Mesendoderm (in vitro differentiated cells): Measurements from ENCODE around the gene CHST8.

Source experiments
- DNase-seq: peaks from one replicate; pipeline ENCODE4 v3.0.0; 2013
- H2AK5ac ChIP-seq: 2 replicates; pipeline ENCODE4 v1.6.1; 2013; ENCODE audit warnings: low read length, inconsistent platforms
- H2BK120ac ChIP-seq: 2 replicates; pipeline ENCODE4 v1.6.1; 2013; ENCODE audit warnings: low read depth, mild to moderate bottlenecking, low read length, moderate library complexity, mixed read lengths
- H2BK15ac ChIP-seq: replicated peaks from 2 replicates; pipeline ENCODE4 v1.6.1; 2013; ENCODE audit warnings: low read depth, mild to moderate bottlenecking, moderate library complexity
- H2BK5ac ChIP-seq: 2 replicates; pipeline ENCODE4 v1.6.1; 2013; ENCODE audit warnings: low read length, inconsistent platforms
- H3K18ac ChIP-seq: 2 replicates; pipeline ENCODE4 v1.6.1; 2013; ENCODE audit warnings: mild to moderate bottlenecking, low read length, mixed read lengths
- H3K23ac ChIP-seq: one replicate; pipeline ENCODE4 v1.6.1; 2013; ENCODE audit warnings: low read length
- H3K27ac ChIP-seq: 2 replicates; pipeline ENCODE4 v1.5.1; 2013; ENCODE audit warnings: low read depth, mild to moderate bottlenecking, inconsistent platforms, low read length, moderate library complexity
- H3K27me3 ChIP-seq: 2 replicates; pipeline ENCODE4 v1.6.1; 2013; ENCODE audit warnings: low read length, control low read depth, mild to moderate bottlenecking, inconsistent platforms; ENCODE audit not compliant: insufficient read depth, poor library complexity
- H3K36me3 ChIP-seq: 2 replicates; pipeline ENCODE4 v1.6.1; 2013; ENCODE audit warnings: low read length, inconsistent platforms; ENCODE audit not compliant: control insufficient read depth, insufficient read depth
- H3K4ac ChIP-seq: one replicate; pipeline ENCODE4 v1.6.1; 2013; ENCODE audit warnings: low read depth, mild to moderate bottlenecking, low read length, moderate library complexity
- H3K4me1 ChIP-seq: 2 replicates; pipeline ENCODE4 v1.6.1; 2013; ENCODE audit warnings: low read depth, low read length, inconsistent platforms; ENCODE audit not compliant: control insufficient read depth
- H3K4me2 ChIP-seq: 2 replicates; pipeline ENCODE4 v1.6.1; 2013; ENCODE audit warnings: low read length
- H3K4me3 ChIP-seq: 2 replicates; pipeline ENCODE4 v1.5.1; 2013; ENCODE audit warnings: mild to moderate bottlenecking, low read length
- H3K56ac ChIP-seq: one replicate; pipeline ENCODE4 v1.6.1; 2013; ENCODE audit warnings: low read length
- H3K79me1 ChIP-seq: 2 replicates; pipeline ENCODE4 v1.6.1; 2013; ENCODE audit warnings: low read length, inconsistent platforms
- H3K79me2 ChIP-seq: 2 replicates; pipeline ENCODE4 v1.6.1; 2013; ENCODE audit warnings: mild to moderate bottlenecking, low read length; ENCODE audit not compliant: control insufficient read depth, insufficient read depth
- H3K9ac ChIP-seq: 2 replicates; pipeline ENCODE4 v1.6.1; 2013; ENCODE audit warnings: low read length, inconsistent platforms
- H4K5ac ChIP-seq: one replicate; pipeline ENCODE4 v1.6.1; 2013; ENCODE audit warnings: low read length
- H4K8ac ChIP-seq: one replicate; pipeline ENCODE4 v1.6.1; 2013; ENCODE audit warnings: low read depth, mild to moderate bottlenecking, control low read depth, low read length, moderate library complexity
- WGBS: extraction: QIAGEN DNeasy Blood & Tissue Kit; methylation state at CpG from one replicate; pipeline ENCODE4 v1.1.7; 2013; ENCODE audit warnings: low lambda C conversion rate, missing lambda C conversion rate; ENCODE audit not compliant: insufficient coverage; ENCODE audit errors: extremely low coverage; 5-methylcytosine and 5-hydroxymethylcytosine counted together

The CHST8 gene

DNA sequence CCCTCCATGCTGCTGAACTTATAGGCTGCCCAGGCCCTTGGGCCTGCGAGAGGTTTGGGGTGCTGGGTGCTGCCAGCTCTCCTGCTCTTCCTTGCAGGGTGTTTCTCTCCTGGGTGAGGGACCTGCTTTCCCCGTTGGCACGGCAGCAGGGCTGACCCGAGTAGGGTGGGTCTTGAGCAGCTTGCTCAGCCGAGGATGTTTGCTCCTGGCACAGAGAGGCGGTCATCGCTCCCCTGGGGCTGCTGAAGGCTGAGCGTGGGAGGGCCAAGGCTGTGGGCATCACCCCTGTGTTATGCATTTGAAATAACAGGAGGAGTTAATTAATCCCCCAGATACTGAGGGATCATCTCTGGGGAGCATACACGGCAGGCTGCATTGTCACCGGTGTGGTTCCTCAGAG, 180.2 kb downstream of the CHST8 start:
- Histone ChIP-seq H3K56ac (no peak overlapping the region), H3K4me1 (peaks cover 4% of the 10 kb centered on the region), H3K18ac (no peak overlapping the region), H3K27me3 (no peaks in the 10 kb centered on the region), H3K79me1 (peaks cover 31% of the 10 kb centered on the region), H3K4me2 (no peak overlapping the region), H3K4ac (no peak overlapping the region), H2BK15ac (no peak overlapping the region), H3K9ac (no peak overlapping the region), H4K8ac (no peak overlapping the region), H2BK120ac (no peak overlapping the region), H3K23ac (no peak overlapping the region), H4K5ac (no peak overlapping the region), H3K36me3 (peaks cover 3% of the 10 kb centered on the region), H3K27ac (no peak overlapping the region), H2BK5ac (no peak overlapping the region), H2AK5ac (no peak overlapping the region), H3K79me2 (peaks cover 20% of the 10 kb centered on the region), H3K4me3 (no peak overlapping the region)
- no CpG with 5 or more reads among the region's 10 CpGs for WGBS
- no peak for DNase-seq

DNA sequence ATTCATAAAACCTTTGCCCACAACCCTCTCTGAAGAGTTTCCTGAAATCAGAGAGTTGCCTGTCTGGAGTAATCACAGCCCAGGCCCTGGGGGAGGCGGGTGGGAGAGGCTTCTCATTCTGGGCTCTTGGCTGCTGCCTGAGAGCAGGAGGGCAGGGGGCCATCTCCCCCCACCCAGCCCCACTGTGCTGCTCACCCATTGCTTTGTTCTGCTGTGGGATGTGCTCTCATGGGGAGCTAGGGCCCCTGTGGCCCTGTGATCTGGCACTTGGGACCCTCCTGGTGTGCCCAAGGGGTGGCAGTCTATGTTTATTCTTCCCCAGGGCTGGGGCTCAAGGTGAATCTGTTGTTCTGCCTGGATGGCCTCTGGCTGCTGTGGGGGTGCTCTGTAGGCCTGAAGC, 181.0 kb downstream of the CHST8 start:
- Histone ChIP-seq H3K27ac (no peak overlapping the region), H3K4me3 (no peak overlapping the region), H3K56ac (no peak overlapping the region), H2BK15ac (no peak overlapping the region), H3K4ac (no peak overlapping the region), H3K79me2 (peaks cover 20% of the 10 kb centered on the region), H3K36me3 (peaks cover 3% of the 10 kb centered on the region), H2BK120ac (no peak overlapping the region), H3K18ac (no peak overlapping the region), H4K8ac (no peak overlapping the region), H3K79me1 (peaks cover 31% of the 10 kb centered on the region), H3K4me1 (peaks cover 4% of the 10 kb centered on the region), H3K27me3 (no peaks in the 10 kb centered on the region), H3K23ac (no peak overlapping the region), H4K5ac (no peak overlapping the region), H2BK5ac (no peak overlapping the region), H3K4me2 (no peak overlapping the region), H2AK5ac (no peak overlapping the region), H3K9ac (no peak overlapping the region)
- no peak for DNase-seq
- no CpG with 5 or more reads among the region's 1 CpG for WGBS

- no peak for DNase-seq
- Histone ChIP-seq H3K27me3 (no peaks in the 10 kb centered on the region), H2BK15ac (no peak overlapping the region), H3K23ac (no peak overlapping the region), H2AK5ac (no peak overlapping the region), H2BK120ac (no peak overlapping the region), H3K4me2 (no peak overlapping the region), H4K5ac (no peak overlapping the region), H3K56ac (no peak overlapping the region), H3K79me1 (peaks cover 32% of the 10 kb centered on the region), H3K36me3 (peaks cover 7% of the 10 kb centered on the region), H3K18ac (no peak overlapping the region), H3K9ac (no peak overlapping the region), H3K27ac (no peak overlapping the region), H3K79me2 (peaks cover 20% of the 10 kb centered on the region), H3K4me1 (peaks cover 4% of the 10 kb centered on the region), H2BK5ac (no peak overlapping the region), H3K4ac (no peak overlapping the region), H4K8ac (no peak overlapping the region), H3K4me3 (no peak overlapping the region)
- no CpG with 5 or more reads among the region's 9 CpGs for WGBS
These were observed 181.6 kb downstream of the CHST8 start for GRCh38 chr19:33803383-33803782.

- Histone ChIP-seq H3K18ac (no peak overlapping the region), H2BK120ac (no peak overlapping the region), H2BK5ac (no peak overlapping the region), H3K36me3 (peaks cover 7% of the 10 kb centered on the region), H3K23ac (no peak overlapping the region), H3K4me1 (peaks cover 4% of the 10 kb centered on the region), H3K27ac (no peak overlapping the region), H3K4me2 (no peak overlapping the region), H2BK15ac (no peak overlapping the region), H4K5ac (no peak overlapping the region), H3K27me3 (no peaks in the 10 kb centered on the region), H3K79me2 (peaks cover 17% of the 10 kb centered on the region), H3K4ac (no peak overlapping the region), H4K8ac (no peak overlapping the region), H3K79me1 (peaks cover 32% of the 10 kb centered on the region), H2AK5ac (no peak overlapping the region), H3K9ac (no peak overlapping the region), H3K56ac (no peak overlapping the region), H3K4me3 (no peak overlapping the region)
- WGBS = no CpG with 5 or more reads among the region's 10 CpGs
- DNase-seq = no peak
These were observed 182.5 kb downstream of the CHST8 start for GRCh38 chr19:33804021-33804799.

DNA sequence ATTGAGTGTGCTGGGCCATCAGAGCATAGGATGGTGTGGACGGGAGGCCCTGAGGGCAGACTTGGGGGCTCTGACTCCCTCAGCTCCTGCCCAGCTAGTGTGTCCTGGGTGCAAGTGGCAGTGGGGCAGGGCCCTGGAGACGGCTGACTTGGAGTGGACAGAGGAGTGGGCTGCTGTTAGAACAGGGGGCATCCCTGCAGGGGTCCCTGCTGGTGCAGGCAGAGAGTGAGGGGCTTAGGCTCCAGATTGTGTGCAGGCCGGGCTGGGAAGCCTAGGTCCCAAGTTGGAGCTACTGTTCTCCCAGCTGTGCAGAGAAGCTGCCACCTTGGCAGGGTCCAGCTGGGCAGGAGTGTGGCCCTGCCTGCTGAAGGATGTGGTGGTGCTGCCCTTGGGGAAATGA, 183.6 kb downstream of the CHST8 start:
- H3K23ac ChIP-seq = no peak overlapping the region
- H3K4me3 ChIP-seq = no peak overlapping the region
- no peak overlapping the region for H2BK15ac ChIP-seq
- no peak overlapping the region for H3K4me2 ChIP-seq
- H3K36me3 ChIP-seq = peaks cover 7% of the 10 kb centered on the region
- no peak overlapping the region for H3K27ac ChIP-seq
- no peak overlapping the region for H2BK120ac ChIP-seq
- peaks cover 26% of the 10 kb centered on the region for H3K79me1 ChIP-seq
- DNase-seq = no peak
- H3K27me3 ChIP-seq = no peaks in the 10 kb centered on the region
- no peak overlapping the region for H3K56ac ChIP-seq
- H3K79me2 ChIP-seq = peaks cover 9% of the 10 kb centered on the region
- H4K5ac ChIP-seq = no peak overlapping the region
- no peaks in the 10 kb centered on the region for H3K4me1 ChIP-seq
- no peak overlapping the region for H2BK5ac ChIP-seq
- H3K9ac ChIP-seq = no peak overlapping the region
- no peak overlapping the region for H3K4ac ChIP-seq
- H2AK5ac ChIP-seq = no peak overlapping the region
- H3K18ac ChIP-seq = no peak overlapping the region
- no peak overlapping the region for H4K8ac ChIP-seq
- no CpG with 5 or more reads among the region's 3 CpGs for WGBS
